HepG2 (cell line): ENCODE measurements around the gene ARIH1. TPM values are rescaled to one million over a fixed set of nuclear protein-coding genes. Genes with fewer than 3 reads are reported as not detected.

Experiments
- CC2D1A ChIP-seq: sonication (generic); formaldehyde crosslinking; IDR thresholded peaks from 2 replicates; pipeline ENCODE4 v1.8.1; 2023; ENCODE audit warnings: mild to moderate bottlenecking, missing genetic modification reagents
- CENPBD1 ChIP-seq: sonication (generic); formaldehyde crosslinking; IDR thresholded peaks from 2 replicates; pipeline ENCODE4 v1.8.0; 2022; ENCODE audit warnings: missing genetic modification reagents, low read depth, mild to moderate bottlenecking, borderline replicate concordance
- CREM ChIP-seq, 2 experiments: sonication (generic) in 1 of 2; formaldehyde crosslinking in 1 of 2; IDR thresholded peaks; 2 replicates each; pipeline versions ENCODE4 v1.4.0 to v1.6.1; 2016 to 2020; ENCODE audit warnings: antibody characterized with exemption in 1 of 2, mild to moderate bottlenecking in 1 of 2, missing genetic modification reagents in 1 of 2
- GRHL1 ChIP-seq: sonication (generic); formaldehyde crosslinking; conservative IDR thresholded peaks from 2 replicates; pipeline ENCODE4 v1.8.0; 2022; ENCODE audit warnings: missing genetic modification reagents
- HDAC1 ChIP-seq: sonication (generic); formaldehyde crosslinking; IDR thresholded peaks from 2 replicates; pipeline ENCODE4 v1.5.1; 2020; ENCODE audit warnings: mild to moderate bottlenecking, missing genetic modification reagents
- MIER2 ChIP-seq: IDR thresholded peaks from 2 replicates; pipeline ENCODE4 v1.6.1; 2016; ENCODE audit warnings: missing biosample characterization, missing genetic modification reagents
- SIX1 ChIP-seq: sonication (generic); formaldehyde crosslinking; IDR thresholded peaks from 2 replicates; pipeline ENCODE4 v1.4.0; 2020; ENCODE audit warnings: missing genetic modification reagents, borderline replicate concordance
- SP140L ChIP-seq: sonication (generic); formaldehyde crosslinking; IDR thresholded peaks from 2 replicates; pipeline ENCODE4 v1.4.0; 2020; ENCODE audit warnings: missing genetic modification reagents, borderline replicate concordance
- YEATS4 ChIP-seq: sonication (generic); formaldehyde crosslinking; IDR thresholded peaks from 2 replicates; pipeline ENCODE4 v1.4.0; 2020; ENCODE audit warnings: missing genetic modification reagents, borderline replicate concordance
- ZNF235 ChIP-seq: sonication (generic); formaldehyde crosslinking; IDR thresholded peaks from 2 replicates; pipeline ENCODE4 v1.8.1; 2023; ENCODE audit warnings: mild to moderate bottlenecking, missing genetic modification reagents, borderline replicate concordance
- ZNF713 ChIP-seq: sonication (generic); formaldehyde crosslinking; IDR thresholded peaks from 2 replicates; pipeline ENCODE4 v1.4.0; 2020; ENCODE audit warnings: mild to moderate bottlenecking, missing genetic modification reagents
- polyA plus RNA-seq, 8 experiments: library from polyadenylated mRNA; depleted of rRNA in 3 of 8; stranded (reverse) in 7 of 8; unstranded in 1 of 8; fragments of >200 nt; fragmentation: Illumina TruSeq in 4 of 8; extraction: Trizol in 4 of 8; gene quantifications; 2 replicates each; pipeline versions ENCODE4 v1.2.1 to v1.2.3, GENCODE V29; 2011 to 2016; ENCODE audit warnings: low read depth in 4 of 8, missing spikeins in 1 of 8, mixed read lengths in 1 of 8; ENCODE audit not compliant: insufficient read depth in 1 of 8
- total RNA-seq, 5 experiments: library from RNA; depleted of rRNA; stranded (reverse); fragments of >200 nt; fragmentation: Illumina TruSeq; extraction: Trizol; gene quantifications; 2 replicates each; pipeline ENCODE4 v1.2.3, GENCODE V29; 2016; ENCODE audit warnings: low read depth in 1 of 5
- TF ChIP-seq, protein P1 (sequence below): sonication (generic); formaldehyde crosslinking; IDR thresholded peaks from 2 replicates; pipeline ENCODE4 v1.4.0; 2020; ENCODE audit warnings: missing genetic modification reagents
- TF ChIP-seq, protein P2 (sequence below): sonication (generic); formaldehyde crosslinking; conservative IDR thresholded peaks from 2 replicates; pipeline ENCODE4 v1.4.0; 2020; ENCODE audit warnings: missing genetic modification reagents

Gene ARIH1
- total and polyA plus RNA-seq, 2 of the 13 experiments (the other 11 are each of a cell fraction or from before 2014, with no cell fraction given), result 38.8 to 59.8 TPM

DNA sequence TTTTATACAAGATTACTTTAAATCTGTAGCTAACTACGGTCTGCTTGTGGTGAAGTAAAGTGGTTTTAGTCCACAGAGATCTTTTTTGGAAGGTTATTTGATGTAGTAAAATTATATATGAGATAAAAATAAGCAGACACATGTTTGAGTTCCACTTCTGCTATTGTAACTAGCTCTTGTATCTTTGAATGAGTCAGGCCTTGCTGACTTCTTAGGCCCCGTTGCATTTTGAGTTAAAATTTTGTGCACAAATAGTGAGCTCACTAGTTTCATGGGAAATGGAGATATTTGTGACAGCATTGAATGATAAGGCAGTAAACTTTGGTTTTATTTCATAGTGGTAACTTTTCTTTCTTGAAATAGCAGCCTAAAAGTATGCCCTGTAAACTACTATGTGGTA, 42.6 kb downstream of the ARIH1 start (continued):
- TF ChIP-seq, protein P1, sequence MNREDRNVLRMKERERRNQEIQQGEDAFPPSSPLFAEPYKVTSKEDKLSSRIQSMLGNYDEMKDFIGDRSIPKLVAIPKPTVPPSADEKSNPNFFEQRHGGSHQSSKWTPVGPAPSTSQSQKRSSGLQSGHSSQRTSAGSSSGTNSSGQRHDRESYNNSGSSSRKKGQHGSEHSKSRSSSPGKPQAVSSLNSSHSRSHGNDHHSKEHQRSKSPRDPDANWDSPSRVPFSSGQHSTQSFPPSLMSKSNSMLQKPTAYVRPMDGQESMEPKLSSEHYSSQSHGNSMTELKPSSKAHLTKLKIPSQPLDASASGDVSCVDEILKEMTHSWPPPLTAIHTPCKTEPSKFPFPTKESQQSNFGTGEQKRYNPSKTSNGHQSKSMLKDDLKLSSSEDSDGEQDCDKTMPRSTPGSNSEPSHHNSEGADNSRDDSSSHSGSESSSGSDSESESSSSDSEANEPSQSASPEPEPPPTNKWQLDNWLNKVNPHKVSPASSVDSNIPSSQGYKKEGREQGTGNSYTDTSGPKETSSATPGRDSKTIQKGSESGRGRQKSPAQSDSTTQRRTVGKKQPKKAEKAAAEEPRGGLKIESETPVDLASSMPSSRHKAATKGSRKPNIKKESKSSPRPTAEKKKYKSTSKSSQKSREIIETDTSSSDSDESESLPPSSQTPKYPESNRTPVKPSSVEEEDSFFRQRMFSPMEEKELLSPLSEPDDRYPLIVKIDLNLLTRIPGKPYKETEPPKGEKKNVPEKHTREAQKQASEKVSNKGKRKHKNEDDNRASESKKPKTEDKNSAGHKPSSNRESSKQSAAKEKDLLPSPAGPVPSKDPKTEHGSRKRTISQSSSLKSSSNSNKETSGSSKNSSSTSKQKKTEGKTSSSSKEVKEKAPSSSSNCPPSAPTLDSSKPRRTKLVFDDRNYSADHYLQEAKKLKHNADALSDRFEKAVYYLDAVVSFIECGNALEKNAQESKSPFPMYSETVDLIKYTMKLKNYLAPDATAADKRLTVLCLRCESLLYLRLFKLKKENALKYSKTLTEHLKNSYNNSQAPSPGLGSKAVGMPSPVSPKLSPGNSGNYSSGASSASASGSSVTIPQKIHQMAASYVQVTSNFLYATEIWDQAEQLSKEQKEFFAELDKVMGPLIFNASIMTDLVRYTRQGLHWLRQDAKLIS, result no peak
- TF ChIP-seq SIX1 (CRISPR knock-in tag) (no peak), ZNF235 (CRISPR knock-in tag) (no peak), SP140L (CRISPR knock-in tag) (no peak), ZNF713 (no peak), CC2D1A (CRISPR knock-in tag) (no peak), CENPBD1 (CRISPR knock-in tag) (no peak), HDAC1 (no peak), GRHL1 (CRISPR knock-in tag) (no peak), CREM (IDR thresholded peaks at IDR 0.05) (no peak), CREM (CRISPR knock-in tag; IDR thresholded peaks at IDR 0.05) (no peak), YEATS4 (CRISPR knock-in tag) (no peak), MIER2 (CRISPR knock-in tag) (no peak)
- TF ChIP-seq, protein P2, sequence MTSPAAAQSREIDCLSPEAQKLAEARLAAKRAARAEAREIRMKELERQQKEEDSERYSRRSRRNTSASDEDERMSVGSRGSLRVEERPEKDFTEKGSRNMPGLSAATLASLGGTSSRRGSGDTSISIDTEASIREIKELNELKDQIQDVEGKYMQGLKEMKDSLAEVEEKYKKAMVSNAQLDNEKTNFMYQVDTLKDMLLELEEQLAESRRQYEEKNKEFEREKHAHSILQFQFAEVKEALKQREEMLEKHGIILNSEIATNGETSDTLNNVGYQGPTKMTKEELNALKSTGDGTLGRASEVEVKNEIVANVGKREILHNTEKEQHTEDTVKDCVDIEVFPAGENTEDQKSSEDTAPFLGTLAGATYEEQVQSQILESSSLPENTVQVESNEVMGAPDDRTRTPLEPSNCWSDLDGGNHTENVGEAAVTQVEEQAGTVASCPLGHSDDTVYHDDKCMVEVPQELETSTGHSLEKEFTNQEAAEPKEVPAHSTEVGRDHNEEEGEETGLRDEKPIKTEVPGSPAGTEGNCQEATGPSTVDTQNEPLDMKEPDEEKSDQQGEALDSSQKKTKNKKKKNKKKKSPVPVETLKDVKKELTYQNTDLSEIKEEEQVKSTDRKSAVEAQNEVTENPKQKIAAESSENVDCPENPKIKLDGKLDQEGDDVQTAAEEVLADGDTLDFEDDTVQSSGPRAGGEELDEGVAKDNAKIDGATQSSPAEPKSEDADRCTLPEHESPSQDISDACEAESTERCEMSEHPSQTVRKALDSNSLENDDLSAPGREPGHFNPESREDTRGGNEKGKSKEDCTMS (CRISPR knock-in tag), result no peak
